GM21447 (cell line): Measurements from ENCODE around the gene SLC4A3.

Experiments
- ATAC-seq: cut with Tn5 transposase; IDR thresholded peaks from one replicate; pipeline ENCODE4 v1.9.1; 2021; ENCODE audit not compliant: unreplicated experiment

SLC4A3 gene

DNA sequence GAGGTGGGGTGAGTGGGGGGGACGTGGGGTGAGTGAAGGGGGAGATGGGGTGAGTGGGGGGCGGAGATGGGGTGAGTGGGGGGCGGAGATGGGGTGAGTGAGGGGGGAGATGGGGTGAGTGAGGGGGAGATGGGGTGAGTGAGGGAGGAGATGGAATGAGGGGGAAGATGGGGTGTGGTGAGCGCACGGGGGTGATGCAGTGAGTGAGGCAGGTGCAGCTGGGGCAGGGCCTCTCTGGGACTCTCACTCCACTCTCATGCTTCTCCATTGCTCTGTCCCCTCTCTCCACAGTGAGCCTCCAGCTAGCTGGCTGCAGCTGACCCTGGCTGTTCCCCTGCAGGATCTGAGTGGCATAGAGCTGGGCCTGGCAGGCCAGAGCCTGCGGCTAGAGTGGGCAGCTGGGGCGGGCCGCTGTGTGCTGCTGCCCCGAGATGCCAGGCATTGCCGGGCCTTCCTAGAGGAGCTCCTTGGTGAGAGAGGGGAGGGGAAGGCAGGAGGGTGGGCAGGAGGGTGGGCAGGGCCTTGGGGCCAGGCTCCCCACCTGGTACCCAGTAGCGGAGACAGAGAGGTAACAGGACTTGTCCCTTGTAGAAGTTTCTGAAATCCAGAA is 13.9 kb upstream of the SLC4A3 start:
- no peak for ATAC-seq

DNA sequence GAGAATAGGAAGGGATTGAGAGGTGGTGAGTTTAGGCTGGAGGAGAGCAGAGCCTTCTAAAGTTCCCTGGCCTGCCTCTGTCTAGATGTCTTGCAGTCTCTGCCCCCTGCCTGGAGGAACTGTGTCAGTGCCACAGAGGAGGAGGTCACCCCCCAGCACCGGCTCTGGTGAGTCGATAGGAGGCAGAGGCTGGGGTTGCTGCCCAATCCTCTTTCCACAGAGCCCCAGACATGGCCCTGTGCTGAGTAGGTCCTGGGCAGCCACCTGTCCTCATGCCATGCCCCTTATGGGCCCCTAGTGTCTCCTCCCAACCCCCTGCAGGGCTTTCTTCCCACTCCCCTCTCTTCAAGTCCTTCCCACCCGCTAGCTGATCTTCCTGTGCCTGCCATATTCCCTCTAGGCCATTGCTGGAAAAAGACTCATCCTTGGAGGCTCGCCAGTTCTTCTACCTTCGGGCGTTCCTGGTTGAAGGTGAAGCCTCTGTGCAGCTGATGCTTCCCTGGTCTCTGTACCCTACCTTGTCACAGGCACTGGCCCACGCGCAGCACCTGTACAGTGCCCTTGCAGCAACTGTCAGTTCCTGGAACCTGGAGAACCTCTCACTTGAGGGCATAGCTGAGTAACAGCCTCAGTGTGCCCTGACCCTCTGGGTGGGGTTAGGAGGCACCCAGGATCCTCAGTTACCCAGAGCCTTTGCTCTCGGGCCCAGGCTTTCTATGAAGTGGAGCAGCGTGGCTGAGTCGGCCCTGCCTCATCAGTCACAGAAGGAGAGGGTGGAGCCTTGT is 13.2 kb upstream of the SLC4A3 start:
- ATAC-seq, result no peak

GRCh38 chr2:219615036-219615435 is 12.4 kb upstream of the SLC4A3 start:
- ATAC-seq, result no peak

GRCh38 chr2:219615894-219616293 is 11.5 kb upstream of the SLC4A3 start:
- ATAC-seq, result no peak

GRCh38 chr2:219616550-219616949 is 10.9 kb upstream of the SLC4A3 start:
- no peak for ATAC-seq

GRCh38 chr2:219618733-219619122 is 8.7 kb upstream of the SLC4A3 start:
- no peak for ATAC-seq

DNA sequence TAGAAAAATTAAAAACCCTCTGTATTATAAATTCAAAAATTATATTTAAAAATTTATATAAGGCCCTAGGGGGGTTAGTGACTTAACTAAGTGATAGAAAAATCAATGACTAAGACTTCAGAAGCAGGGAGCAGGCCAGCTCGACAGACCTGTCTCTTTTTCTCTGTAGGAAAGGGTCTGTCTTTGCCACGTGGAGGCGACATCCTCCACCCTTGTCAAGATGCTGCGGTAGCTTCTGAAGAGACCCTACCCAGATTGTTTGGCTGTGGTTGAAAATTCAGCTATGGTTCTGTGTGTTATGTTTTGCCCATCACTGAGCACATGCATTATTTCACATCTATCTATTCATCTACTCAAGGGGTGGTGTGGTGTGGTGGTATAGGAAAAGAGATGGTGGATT is 8.2 kb upstream of the SLC4A3 start:
- ATAC-seq, result no peak

- no peak for ATAC-seq
Observed at GRCh38 chr2:219620546-219620945, 6.9 kb upstream of the SLC4A3 start.

DNA sequence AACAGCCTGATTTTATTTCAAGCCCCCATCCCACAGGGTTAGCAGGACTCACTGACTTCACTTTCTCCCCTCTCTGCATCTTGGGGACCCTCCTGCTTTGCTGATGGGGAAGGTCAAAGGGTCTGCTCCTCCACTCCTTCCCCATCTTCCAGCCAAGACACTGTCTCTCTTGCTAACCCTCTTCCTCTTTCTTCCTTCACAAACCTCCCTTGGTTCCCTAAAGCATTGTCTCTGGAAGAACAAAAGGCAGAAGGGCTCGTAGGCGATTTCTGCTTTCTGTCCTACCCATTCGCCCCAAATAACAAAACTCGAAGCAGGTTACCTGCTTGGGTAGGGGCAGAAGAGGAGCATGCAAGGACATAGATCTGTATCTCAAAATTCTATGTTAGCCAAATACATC is 5.5 kb upstream of the SLC4A3 start:
- ATAC-seq, result no peak

GRCh38 chr2:219622472-219622871 is 5.0 kb upstream of the SLC4A3 start:
- no peak for ATAC-seq

DNA sequence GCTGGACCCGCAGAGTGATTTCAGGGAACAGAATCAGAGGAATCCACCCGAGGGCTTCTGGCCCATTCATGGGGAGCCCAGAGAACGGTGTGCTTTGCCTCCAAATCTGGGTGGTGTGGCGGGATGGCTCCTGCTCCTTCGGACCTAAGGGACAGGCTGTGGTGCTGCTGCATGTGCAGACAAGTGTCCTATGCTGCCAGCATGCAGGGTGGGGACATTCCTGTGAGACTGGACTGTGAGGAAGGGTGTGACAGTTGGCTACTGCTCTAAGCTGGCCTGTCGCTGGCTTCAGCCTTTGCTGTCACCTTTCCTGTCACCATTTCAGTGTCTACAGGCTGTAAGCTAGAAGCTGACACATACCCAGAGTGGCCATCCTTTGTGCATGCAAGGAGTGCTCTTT is 2.9 kb upstream of the SLC4A3 start:
- ATAC-seq, result no peak

GRCh38 chr2:219625179-219625578 is 2.3 kb upstream of the SLC4A3 start:
- no peak for ATAC-seq

DNA sequence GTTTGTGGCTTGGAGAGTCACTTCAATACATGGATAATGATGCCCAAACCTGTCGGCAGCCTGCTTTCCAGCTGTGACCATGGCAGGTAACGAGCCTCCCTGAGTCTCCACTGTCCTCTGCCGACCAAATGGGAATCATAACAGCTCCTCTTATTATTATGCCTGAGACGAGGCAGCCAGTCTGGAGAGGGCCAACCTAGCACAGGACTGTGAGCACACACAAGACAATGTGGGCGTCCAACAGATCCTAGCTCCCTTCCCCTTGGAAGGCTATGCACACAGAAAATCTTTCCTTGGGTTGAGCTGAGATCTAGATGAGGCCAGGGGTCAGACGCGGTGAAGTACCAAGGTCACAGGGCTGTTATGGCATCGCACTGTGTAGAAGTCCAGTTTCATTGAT is 890 bp upstream of the SLC4A3 start:
- no peak for ATAC-seq

- no peak for ATAC-seq
Observed at GRCh38 chr2:219628235-219628985, 980 bp downstream of the SLC4A3 start.

DNA sequence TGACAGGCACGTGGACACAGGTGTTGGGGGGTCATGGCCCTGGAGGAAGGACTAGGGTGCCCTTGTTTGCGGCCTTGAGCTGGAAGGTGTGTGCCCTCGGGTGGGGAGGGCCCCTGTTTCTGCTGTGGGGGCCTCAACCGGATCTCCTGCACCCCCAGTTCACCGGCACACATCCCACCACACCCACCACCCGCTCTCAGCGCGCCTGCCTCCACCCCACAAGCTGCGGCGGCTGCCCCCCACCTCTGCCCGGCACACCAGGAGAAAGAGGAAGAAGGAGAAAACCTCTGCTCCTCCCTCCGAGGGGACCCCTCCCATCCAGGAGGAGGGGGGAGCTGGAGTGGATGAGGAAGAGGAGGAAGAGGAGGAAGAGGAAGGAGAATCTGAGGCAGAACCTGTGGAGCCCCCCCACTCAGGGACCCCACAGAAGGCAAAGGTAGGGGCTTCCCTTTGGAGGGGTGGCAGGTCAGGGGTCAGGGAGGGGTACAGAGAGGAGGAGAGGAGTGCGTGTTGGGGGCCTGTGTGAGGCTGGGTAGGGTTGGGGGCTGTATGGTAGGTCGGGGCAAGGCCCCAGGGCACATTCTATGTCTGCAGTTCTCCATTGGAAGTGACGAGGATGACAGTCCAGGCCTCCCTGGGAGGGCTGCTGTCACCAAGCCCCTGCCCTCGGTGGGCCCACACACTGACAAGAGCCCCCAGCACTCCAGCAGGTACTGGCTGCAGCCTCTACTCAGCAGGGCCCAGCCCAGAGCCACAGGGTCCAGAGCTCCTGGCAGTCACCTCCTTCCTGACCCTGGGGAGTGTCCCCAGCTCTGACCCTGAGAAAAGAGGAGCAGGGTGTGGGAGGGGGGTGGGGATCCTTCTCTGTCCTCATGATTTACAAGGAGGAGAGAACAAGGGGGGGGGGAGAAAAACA is 1.8 kb downstream of the SLC4A3 start:
- ATAC-seq, result no peak

DNA sequence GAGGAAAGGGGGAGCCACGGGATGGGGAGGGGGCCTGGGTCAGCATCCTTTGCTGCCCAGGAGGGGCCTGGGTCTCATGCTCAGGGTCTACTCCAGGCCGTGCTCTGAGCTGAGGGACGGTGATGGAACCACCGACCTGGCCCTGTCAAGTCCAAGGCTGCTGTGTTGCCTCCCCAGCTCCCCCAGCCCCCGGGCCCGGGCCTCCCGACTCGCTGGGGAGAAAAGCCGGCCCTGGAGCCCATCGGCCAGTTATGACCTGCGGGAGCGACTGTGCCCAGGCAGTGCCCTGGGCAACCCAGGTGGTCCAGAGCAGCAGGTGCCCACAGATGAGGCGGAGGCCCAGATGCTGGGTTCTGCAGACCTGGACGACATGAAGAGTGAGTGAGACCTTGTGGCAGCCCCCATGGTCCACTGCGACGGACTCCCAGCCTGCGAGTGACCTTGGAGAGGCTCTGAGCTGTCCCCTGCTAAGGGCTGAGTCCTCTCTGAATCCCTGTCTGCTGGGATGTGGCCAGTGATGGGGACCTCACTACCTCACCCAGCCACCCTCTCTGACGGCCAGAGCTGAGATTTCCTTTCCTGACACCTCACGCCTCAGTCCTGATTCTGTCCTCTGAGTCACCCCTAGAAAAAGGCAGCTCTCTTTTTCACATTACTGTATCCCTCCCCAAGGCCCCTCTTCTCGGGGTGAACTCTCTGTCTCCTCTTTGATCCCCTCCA is 2.7 kb downstream of the SLC4A3 start:
- no peak for ATAC-seq

- ATAC-seq, result no peak
Observed at GRCh38 chr2:219630770-219631405, 3.5 kb downstream of the SLC4A3 start.

GRCh38 chr2:219631406-219631891 is 4.0 kb downstream of the SLC4A3 start:
- no peak for ATAC-seq

DNA sequence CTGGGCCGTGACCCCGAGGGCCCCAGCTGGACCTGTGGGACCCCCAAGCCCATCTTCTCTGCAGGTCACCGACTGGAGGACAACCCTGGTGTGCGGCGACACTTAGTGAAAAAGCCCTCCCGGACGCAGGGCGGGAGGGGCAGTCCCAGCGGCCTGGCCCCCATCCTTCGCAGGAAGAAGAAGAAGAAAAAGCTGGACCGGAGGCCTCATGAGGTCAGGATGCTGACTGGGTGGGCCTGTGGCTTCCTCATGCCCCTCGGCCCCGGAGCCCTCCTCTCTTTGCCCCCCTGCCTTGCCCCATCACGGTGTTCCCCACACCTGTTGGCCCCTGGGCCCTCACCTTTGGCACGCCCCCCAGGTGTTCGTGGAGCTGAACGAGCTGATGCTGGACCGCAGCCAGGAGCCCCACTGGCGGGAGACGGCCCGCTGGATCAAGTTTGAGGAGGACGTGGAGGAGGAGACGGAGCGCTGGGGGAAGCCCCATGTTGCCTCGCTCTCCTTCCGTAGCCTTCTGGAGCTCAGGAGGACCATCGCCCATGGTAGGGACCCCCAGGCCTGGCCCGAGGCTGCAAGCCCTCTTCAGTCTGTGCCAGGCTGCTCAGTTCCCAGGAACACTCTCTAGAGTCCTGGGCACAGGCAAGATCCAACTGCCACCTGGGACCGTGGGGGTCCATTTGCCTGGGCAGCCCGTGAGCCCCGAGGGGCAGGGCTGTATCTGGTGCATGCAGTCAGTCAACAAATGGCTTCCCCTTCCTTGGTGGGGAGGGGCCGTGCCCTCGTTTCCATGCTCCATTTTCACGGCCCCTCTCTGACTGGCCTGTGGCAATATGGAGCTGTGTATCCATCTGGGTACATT is 4.7 kb downstream of the SLC4A3 start:
- ATAC-seq, result no peak
